Measurements from ENCODE around the gene PTPRCAP.

DNA sequence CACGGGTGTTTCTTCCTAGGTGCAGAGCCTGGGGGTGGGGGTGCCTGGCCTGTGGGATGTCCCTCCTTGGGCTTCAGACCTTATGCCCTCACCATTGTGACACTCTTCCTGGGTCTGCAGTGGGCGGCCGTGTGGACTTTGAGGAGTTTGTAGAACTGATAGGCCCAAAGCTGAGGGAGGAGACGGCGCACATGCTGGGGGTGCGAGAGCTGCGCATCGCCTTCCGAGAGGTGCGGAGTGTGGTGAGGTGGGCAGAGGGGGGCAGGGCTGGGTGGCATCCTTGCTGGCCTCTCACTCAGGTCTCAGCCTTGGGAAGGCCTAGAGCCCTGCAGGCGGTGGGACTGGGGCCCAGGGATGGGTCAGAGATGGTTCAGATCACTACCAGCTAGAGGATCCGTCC, 20.0 kb upstream of the PTPRCAP start:
- TF ChIP-seq CTCF (IDR thresholded peaks at IDR 0.05; ENCODE audit: low read depth, low read length): no peak
- TF ChIP-seq POLR2A (IDR thresholded peaks at IDR 0.05; ENCODE audit: extremely low read depth, insufficient read length): no peak

Measured in NB4 (cell line).